HG02610 (cell line): ENCODE data around the gene RABL3.
"Not testable (repeated sequence)": the region's sequence is repeated elsewhere in the genome, so short reads cannot be mapped to it uniquely, and the experiment has no call there.

ENCODE experiments used
- ATAC-seq: cut with Tn5 transposase; IDR thresholded peaks from one replicate; pipeline ENCODE4 v1.9.1; 2021; ENCODE audit warnings: mild to moderate bottlenecking, moderate library complexity; ENCODE audit not compliant: unreplicated experiment

Gene RABL3

DNA sequence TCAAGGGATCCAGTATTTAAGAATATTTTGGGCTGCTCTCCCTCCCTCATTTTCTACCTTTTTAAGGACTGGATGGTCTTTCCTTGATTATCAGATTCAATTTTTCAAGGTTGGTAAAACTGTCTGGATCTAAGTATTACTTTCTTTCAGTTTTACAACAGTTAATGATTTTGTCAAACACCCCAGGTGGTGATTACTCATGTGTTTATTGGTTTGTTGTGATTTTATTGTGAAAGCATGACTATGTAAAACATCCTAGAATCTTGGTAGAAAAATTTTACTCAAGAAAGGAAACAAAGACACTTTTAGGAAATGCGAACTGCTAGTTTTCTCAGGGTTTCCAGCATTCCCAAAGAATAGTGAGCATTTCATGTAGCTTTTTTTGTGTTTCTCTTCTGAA, 7.5 kb upstream of the RABL3 start:
- no peak for ATAC-seq

DNA sequence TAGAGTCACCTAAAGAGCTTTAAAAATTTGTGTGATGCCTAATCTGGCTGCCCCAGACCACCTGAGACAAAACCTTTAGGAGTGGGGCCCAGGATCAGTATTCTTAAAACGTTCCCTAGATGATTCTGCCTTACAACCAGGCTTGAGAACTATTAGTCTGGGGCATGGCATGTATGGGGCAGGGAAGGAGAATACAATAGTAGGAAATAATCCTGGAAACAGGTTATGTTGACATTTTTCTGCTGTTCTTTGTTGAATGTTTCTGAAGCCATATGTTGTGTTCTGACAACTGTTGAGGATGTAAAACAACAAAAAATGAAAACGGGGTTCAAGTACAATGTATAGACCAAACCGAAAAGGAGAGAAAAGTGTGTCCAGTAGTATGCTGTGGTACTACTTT, 3.1 kb upstream of the RABL3 start:
- ATAC-seq = no peak

DNA sequence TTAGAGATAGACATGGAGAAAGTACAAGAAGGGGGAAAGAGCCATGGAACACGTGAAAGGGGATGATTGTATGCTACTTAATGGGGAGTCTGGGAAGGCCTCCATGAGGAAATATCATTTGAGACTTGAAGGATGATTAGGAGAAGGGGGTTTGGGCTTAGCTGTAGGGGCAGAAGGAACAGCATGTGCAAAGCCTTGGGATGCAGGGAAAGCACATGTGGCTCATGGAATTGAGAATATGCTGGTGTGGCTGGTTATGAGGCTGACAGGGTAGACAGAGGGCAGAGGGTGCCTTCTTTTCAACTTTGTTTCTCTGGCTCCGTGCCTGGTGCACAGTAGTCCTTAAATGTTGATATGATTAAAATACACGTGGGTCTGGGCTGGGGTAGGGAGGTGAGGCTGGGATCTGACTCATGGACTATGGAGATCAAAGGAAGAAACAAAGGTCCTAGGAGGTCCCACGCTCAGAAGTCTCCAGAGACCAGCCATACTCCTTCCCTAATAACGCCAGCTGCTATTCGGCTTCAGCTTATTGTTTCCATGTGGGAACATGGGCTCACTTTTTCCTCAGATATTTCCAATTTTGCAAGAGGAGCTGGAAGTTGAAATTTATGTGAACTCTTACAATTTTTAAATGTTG, 1.4 kb upstream of the RABL3 start:
- ATAC-seq = no peak

DNA sequence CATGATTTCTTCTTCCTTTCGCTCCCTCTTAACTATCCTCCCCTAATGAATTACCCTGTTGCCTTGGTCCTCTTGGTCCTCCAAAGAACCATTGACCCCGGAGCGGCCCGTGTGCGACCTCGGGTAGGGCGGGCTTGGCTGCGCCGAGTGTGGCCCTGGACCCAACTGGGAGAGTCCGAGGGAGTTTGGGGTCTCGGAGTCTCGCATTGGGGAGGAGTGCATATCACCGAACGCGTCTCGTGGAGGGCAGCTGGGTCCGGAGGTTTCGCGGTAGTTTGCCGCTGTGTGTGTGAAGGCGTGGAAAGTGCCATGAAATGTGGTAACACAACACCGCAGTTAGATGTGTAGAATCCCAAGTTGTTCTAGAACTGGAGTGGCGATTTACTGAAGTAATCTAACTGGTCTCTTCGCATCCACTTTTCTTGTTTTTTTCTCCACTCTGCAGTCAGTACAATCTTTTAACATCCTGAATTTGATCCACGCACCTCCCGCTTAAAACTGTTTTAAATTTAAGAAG, 591 bp upstream of the RABL3 start:
- ATAC-seq = peak; percentile 8

DNA sequence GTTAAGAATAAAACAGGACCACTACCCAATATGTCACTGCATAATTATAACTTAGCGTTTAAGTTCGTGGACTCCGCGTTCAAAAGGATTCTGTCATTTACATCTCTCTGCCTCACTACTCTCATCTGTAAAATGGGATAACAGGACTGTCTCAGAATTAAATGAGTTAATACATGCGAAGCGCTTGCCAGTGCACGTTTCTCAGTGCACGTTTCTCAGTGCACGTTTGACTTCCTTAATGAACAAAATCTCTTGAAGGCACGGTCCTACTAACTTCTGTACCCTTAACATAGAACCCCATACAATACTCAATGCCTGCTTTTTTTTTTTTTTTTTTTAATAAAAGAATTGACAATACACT, 499 bp downstream of the RABL3 start:
- peak; percentile 16 for ATAC-seq

GRCh38 chr3:120741320-120741719, 996 bp downstream of the RABL3 start:
- no peak for ATAC-seq

DNA sequence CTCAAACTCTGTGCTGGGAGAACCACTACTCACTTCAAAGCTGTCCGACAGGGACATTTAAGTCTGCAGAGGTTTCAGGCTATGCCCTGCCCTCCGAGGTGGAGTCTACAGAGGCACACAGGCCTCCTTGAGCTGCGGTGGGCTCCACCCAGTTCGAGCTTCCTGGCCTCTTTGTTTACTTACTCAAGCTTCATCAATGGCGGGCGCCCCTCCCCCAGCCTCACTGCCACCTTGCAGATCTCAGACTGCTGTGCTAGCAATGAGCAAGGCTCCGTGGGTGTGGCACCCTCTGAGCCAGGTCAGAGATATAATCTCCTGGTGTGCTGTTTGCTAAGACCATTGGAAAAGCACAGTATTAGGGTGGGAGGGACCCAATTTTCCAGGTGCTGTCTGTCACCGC, 4.3 kb downstream of the RABL3 start:
- not testable (repeated sequence) for ATAC-seq

DNA sequence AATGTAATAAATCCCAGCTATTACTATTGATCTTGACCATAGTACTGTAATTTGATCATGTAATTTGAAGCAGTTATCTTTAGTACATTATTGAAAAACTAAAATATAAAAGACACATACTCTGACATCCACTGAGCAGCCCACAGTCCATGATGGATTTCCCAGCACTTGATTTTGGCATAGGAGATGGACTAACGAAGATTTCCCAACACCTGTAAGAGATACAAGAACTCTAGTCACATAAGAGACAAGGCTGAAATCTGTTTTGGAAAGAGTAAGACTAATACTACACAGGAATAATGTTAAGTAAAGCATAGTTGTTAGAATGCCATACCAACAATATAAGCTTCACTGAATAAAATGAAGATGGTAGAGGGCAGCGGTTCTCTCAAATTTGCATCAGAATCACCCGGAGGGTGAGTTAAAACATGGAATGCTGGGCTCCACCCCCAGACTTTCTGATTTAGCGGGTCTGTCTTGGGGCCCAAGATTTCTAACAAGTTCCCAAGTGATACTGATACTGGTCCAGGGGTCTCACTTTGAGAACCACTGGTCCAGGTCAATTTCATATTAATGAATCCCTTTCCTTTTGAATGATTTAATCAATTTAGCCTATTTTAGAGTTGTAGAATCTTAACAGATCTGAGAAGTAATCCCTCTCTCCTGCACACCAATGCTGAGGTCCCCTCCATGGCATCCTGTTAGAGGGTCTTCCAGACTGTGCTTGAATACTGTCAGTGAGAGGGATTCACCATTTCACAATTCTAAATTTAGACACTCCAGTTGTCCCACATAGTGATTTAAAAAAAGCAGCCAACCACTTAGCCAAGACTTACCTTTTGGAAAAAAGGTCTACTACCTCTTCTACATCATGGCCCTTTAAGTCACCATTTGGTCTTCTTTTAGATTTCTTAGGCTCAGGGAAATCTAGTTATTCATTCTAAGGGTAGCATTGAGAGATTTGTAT, 11.5 kb downstream of the RABL3 start:
- ATAC-seq = no peak

DNA sequence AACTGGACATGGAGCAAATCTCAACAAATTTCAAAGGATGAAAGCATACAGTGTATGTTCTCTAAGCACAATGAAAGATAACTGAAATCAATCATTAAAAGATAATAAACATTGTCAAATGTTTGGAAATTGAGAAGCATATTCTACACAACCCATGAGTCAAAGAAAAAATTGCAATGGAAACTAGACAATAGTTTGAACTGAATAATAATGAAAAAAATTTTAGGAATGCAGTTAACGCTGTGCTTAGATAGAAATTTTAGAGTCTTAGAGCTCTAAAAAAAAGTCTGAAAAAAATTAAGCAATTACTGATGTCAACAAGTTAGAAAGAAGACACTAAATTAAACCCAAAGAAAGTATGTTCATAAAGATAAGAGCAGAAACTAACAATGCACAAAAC, 15.5 kb downstream of the RABL3 start:
- no peak for ATAC-seq

DNA sequence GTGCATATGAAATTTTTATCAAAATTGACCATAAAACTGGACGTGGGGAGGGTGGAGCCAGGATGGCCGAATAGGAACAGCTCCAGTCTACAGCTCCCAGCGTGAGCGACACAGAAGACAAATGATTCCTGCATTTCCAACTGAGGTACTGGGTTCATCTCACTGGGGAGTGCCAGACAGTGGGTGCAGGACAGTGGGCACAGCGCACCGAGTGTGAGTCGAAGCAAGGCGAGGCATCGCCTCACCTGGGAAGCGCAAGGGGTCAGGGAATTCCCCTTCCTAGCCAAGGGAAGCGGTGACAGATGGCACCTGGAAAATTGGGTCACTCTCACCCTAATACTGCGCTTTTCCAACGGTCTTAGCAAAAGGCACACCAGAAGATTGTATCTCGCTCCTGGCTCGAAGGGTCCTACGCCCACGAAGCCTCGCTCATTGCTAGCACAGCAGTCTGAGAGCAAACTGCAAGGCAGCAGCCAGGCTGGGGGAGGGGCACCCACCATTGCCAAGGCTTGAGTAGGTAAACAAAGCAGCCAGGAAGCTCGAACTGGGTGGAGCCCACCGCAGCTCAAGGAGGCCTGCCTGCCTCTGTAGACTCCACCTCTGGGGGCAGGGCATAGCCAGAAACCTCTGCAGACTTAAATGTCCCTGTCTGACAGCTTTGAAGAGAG, 23.0 kb downstream of the RABL3 start:
- not testable (repeated sequence) for ATAC-seq

- no peak for ATAC-seq
Observed at GRCh38 chr3:120713262-120713661, 29.1 kb downstream of the RABL3 start.

DNA sequence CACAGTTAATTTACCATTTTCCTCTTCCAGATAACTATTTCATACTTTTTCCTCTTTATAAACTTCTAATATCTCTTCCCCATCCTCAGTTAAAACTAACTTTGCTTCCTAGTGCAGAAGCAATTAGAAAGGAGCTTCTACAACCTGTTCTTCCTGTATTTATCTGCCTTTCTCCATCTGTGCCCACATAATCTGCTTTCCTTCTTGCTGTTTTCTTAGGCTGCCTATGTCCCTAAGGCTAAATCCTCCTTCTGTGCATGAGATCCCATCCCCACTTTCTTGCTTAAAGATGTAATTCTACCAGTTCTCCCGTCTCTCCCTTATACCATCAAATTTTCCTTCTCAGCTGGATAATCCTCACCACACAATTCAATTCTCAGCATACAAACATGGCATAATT, 31.9 kb downstream of the RABL3 start:
- ATAC-seq = no peak

DNA sequence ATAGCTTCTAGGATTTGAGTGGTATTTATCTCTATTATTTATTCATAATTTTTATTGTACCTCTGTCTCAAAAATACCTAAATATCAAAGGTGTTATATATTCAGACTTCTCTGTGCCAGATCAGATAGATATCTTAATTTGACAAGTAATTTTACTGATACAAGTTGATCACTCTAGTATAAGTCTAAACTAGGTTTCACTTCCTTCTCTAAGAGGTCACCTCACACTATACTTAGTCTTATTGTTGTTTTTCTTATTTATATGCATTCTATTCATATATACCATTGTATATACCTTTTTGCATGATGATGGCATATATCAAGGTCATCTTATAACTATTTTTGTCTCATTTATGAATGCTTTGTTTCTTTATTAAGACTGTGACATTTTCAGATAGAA, 33.9 kb downstream of the RABL3 start:
- peak; percentile 75 for ATAC-seq

DNA sequence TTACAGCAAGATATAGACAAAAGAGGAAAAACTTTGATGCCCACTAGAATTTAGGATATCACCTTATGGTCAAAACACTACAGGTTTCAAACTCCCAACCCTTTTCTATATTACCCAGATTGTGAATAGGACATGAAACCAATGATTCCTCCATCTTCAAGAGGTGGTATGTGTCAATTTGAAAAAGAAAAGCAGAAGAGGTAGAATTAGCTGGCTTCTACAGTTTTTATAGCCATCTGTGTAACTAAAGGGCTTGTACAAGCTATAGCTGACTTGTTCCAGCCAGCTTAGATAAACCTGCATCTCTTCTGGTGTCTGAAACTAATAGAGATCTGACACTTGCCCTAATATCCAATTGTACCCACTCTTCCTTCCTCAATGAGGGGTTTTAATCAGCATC, 35.4 kb downstream of the RABL3 start:
- peak; percentile 44 for ATAC-seq

DNA sequence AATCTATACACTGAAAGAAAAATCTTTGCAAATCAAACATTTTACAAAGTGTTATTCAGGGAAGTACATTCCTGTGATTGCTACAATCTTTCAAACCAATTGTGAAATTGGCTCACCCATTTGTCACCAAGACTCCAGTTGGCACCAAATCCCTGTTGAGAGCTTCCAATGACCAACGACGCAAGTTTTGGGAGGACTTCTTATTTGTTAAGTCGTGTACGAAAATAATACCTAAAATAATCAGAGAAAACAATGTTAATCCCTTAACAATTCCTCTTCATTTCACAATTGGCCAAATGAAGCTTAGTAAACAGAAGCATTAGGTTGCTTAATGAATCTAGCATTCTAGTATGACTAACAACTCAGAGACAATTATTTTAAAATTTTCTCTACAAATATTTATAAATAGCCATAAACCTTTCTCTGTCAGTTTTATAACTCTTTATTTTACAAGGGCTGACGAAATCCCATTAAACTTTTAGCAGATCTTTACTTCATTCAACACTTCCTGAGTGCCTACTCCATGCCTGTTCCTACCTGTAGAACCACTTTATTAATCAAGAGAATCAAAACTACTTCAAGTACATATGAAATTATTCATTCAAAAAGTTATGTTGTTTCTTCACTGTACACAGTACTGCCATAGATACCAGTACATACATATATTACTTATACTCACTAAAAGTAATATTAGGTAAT, 36.3 kb downstream of the RABL3 start:
- no peak for ATAC-seq

- no peak for ATAC-seq
Observed at GRCh38 chr3:120699333-120699732, 43.0 kb downstream of the RABL3 start.

DNA sequence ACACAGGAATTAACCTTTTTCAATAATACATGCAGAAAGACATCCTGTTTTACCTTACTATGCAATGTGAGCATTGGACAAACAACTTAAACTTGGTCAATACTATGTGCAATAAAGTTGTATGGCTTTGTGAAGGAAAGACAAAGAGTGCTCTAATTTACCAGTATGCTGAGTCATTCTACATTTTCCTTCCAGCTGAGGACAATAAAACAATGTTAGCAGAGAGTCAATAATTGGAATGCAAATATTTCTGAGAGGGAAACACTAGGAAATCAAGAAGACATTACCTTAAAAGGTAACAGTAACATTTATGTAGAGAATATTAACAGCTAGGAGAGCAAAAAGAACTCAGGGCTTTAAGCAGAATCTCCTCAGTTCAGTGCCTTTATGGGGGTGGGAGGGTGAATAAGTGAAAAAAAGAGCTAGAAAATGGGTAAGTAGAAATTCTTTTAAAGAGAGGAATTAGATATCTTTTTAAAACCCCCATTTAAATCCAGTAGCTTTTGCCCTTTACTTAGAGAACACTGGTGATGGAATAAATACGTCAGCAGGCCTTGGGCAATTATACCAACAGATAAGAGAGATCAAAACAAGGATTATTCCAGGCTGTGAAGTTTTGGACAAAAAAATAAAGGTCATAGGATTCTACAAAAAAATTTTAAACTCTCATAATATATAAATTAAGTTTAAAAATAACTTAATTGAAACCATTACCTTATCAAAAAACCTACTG, 48.7 kb downstream of the RABL3 start:
- no peak for ATAC-seq

GRCh38 chr3:120689395-120689794, 52.9 kb downstream of the RABL3 start:
- no peak for ATAC-seq

- peak; percentile 100 for ATAC-seq
Observed at GRCh38 chr3:120688121-120688520, 54.2 kb downstream of the RABL3 start.

DNA sequence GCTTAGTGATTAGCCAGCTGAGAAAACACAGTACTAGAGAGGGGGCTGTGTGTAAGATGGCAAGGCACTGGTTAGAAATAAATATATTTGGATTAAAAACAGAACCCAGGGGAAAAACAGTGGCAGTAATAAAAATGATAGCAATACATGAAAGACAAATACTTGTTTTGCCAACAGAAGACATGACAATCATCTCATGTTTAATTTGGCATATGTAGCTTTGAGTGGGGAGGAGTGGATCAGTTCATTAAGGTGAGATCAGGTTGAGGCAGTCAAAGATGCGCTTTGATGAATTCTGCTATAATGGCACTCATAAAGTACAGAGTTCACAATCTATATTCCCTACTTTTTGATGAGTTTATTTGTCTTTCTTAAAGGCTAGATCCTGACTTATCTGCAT, 56.9 kb downstream of the RABL3 start:
- ATAC-seq = no peak
